HG03139 (cell line): ENCODE measurements around the gene CDK12.

Source experiments
- ATAC-seq: cut with Tn5 transposase; IDR thresholded peaks from one replicate; pipeline ENCODE4 v1.9.1; 2021; ENCODE audit not compliant: unreplicated experiment

The CDK12 gene

GRCh38 chr17:39548494-39549225 is 87.4 kb downstream of the CDK12 start:
- no peak for ATAC-seq

- no peak for ATAC-seq
Observed at GRCh38 chr17:39549747-39550573, 88.7 kb downstream of the CDK12 start.

GRCh38 chr17:39551879-39552278 is 90.6 kb downstream of the CDK12 start:
- ATAC-seq, result no peak

GRCh38 chr17:39553341-39553945 is 92.2 kb downstream of the CDK12 start:
- no peak for ATAC-seq

- ATAC-seq, result no peak
Observed at GRCh38 chr17:39555368-39555767, 94.1 kb downstream of the CDK12 start.

DNA sequence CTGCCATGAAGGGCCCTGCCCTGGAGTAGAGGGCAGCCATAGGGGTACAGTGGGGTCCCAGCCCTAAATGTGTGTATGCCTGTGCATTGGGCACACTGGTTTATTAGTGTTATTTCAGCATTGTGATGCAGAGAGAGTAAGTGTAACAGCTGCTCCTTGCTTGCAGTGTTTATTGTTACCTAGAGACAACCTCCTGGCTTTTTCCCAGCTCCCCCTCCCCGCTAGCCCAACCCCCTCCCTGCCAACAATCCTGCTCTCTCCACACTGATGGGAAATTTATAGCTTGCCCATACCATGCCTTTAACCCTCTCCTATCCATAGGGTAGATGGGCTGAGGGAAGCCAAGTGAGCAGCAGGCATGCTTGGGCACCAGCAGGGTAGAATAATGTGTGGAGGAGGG is 95.1 kb downstream of the CDK12 start:
- no peak for ATAC-seq

DNA sequence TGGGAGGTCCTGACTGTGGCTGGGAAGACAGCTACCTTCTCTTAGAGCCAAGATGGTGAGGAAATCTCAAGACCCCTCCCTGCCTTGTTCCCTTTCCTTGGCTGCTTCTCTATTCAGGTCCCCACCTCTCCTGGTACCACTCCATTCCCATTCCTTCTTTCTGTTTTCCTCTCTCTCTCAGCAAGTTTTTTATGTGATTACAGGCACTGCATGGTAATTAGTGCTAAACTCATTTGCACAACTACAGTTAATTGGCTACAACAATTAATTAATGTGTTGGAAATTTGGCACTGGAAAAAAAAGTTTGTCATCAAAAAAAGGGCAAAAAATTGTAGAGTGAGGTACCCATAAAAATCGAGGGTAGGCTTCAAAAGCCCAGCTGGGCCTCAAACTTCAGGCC is 101.1 kb downstream of the CDK12 start:
- no peak for ATAC-seq

DNA sequence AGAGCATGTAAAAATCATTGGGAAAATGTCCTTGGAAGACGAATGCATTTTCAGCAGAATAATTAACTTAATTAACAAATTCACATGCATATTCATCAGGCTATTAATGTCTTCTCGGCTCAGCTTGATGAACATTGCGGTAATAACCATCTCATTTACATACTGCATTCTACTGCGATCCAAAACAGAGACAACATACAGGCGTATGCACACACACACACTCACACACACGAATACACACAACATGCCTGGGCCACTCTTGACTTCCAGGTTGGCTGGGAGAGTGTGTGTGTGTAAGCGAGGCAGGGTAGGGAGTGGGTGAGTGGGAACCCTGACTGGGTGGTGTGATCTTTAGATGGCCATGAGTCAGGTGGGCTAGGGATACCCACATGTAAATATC is 101.7 kb downstream of the CDK12 start:
- ATAC-seq, result no peak

DNA sequence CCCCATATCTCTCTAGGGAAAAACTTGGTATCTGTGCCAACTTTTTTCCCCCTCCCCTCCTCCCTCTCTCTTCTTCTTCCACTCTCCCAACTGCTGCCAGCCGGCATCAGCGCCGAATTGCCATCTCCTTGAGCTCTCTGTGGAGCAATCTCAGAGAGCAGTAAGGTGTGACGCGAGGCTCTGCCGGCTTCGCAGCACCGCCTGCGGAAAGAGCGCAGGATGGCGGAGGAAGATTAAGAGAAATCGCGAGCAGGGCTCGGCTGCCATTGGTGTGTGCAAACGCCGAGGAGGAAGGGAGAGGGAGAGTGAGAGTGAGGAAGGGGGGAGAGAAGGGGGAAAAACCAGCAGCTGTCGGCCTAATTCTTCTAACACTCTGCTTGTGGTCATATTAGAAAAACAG is 102.2 kb downstream of the CDK12 start:
- ATAC-seq, result no peak

DNA sequence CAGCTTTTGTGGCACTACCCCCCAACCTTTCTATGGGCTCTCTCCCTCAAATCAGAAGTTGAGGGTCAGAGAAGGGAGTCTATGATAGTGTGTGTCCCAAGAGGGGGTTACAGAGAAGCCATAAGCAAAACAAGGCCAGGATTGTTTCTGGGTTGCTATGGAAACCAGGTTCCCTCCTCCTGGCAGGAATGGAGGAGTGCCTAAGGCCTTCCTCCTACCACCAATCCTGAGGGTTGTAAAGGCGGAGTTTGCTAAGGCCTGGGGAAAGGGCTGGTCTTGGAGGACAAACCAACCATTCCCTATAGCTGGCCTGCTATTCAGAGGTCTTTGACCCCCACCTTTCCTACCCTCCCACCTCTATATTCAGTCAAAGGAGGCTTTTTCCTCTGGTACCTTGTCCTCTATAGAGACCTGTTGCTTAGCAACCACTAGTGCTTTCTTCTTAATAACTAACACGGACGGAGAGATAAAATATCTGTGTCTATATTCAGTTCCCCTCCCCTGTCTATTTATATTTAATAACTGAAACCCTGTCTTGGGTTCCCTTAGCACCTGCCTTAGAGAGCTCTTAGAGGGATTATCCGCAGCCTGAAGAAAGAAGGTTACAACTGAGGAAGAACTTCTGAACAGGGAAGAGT is 103.0 kb downstream of the CDK12 start:
- no peak for ATAC-seq

GRCh38 chr17:39566094-39566850 is 105.0 kb downstream of the CDK12 start:
- no peak for ATAC-seq

DNA sequence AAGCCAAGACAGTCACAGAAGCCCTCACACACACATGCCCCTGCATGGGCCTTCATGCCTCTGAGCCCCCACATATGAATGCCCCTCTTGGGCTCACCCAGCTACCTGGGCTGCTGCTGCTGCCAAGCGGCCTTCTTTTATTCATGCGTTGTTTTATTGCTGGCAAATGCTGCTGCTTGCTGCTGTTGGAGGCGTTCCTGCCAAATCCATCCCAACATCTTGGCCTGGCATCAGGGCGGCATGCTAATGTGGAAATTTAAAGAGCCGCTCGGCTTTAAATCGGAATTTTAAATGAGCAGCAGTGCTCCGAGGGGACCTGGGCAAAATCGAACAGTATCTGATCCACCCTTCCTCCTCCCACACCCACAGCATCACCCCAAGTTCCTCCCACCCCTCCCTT is 107.4 kb downstream of the CDK12 start:
- no peak for ATAC-seq

GRCh38 chr17:39569126-39569525 is 107.8 kb downstream of the CDK12 start:
- no peak for ATAC-seq

DNA sequence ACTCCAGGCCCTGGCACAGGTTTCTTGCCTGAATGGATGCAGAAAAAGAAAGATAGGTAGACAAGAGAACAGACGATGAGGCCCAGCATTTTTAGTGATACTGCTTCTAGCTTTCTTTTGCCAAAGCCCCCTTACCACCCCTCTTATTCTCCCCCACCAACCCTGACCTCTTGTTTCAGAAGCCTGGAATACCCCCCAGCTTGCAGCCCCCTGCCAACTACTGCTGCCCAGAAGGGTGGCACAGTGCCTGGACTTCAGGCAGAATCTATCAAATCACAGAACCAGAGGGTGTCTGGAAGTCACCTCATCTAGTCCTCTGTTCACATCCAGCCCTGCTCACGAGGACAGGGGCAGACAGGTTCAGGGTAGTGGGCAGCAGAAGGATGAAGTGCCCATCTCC is 110.8 kb downstream of the CDK12 start:
- no peak for ATAC-seq

DNA sequence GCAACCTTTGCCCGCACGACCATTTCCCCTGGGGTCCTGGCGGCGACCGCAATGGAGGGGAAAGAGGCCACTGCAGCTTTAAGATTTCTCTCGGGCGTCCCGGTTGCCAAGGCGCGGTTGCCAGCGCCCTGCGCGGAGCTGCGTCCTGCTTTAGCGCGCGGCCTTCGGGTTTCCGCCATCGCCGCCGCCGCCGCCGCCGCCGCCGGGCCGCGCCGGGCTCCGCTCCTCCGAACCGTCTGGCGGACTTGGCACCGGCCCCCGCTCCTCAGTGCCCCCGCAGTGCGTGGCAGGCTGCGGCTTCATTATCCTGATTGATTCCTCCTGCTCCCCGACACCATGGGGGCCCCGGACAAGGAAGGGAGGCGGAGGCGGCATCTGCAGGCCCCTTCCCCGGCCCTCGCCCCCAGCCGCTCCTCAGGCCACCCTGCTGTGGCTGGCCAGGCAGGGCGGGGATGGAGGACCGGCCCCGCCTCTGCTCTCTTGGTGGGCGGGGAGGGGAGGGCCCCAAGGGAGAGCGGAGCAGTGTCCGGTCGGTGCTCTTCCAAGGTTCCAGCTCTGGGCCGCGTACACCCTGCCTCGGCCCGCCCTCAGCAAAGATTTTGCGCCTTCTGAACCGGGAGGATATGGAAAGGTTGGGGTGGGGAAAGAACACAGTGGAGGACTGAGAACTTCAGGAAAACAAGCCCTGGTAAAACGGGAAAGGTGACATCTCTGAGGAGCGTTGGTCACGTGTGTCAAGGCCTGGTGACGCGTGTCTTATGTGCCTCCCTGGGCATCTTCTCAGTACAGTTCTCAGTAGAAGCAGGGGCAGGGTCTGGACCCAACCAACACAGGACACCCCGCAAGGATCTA is 112.4 kb downstream of the CDK12 start:
- ATAC-seq, result no peak

- no peak for ATAC-seq
Observed at GRCh38 chr17:39576187-39576586, 114.9 kb downstream of the CDK12 start.

DNA sequence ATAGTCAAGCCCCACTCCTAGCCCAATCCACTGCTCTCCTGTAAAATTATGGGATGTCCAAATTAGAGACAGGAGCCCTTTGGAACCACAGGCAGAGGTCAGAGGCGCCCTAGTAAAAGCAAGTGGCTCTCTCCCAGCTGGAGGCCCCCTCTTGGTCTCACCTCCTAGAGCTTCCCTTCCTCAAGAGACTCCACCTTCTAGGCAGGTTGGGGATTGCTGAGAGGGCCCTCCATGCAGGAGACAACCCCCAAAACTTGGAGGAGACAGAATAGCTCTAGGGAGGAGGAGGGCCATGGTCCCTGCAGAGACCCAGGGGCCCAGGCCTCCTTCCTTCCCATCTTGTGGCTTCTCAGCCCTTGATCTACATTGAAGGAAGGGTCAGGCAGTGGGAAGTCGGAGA is 117.0 kb downstream of the CDK12 start:
- no peak for ATAC-seq

- no peak for ATAC-seq
Observed at GRCh38 chr17:39579318-39580081, 118.2 kb downstream of the CDK12 start.

GRCh38 chr17:39580082-39580468 is 118.8 kb downstream of the CDK12 start:
- no peak for ATAC-seq
